Activated CD4-positive, alpha-beta T cell treated with anti-CD3 and anti-CD28 coated beads, Interleukin-2, Interleukin-4, amounts not matched to agents 100 ng/mL and 50 ng/mL, durations not matched to agents 16 hours and 8 hours (primary cell): ENCODE results near the gene CDH24.

ENCODE experiments used
- DNase-seq: peaks from one replicate; pipeline ENCODE4 v3.0.0-alpha.2; 2020; ENCODE audit warnings: low spot score

CDH24 gene

GRCh38 chr14:23091294-23092225 lies 34.2 kb upstream of the CDH24 start:
- no peak for DNase-seq

- DNase-seq: no peak
Measured at GRCh38 chr14:23090254-23090636, 32.9 kb upstream of the CDH24 start.

- DNase-seq: no peak
Measured at GRCh38 chr14:23089498-23090253, 32.4 kb upstream of the CDH24 start.

- no peak for DNase-seq
Measured at GRCh38 chr14:23086565-23086964, 29.2 kb upstream of the CDH24 start.

- peak; percentile 32 for DNase-seq
Measured at GRCh38 chr14:23085458-23085857, 28.1 kb upstream of the CDH24 start.

- no peak for DNase-seq
Measured at GRCh38 chr14:23080474-23080873, 23.2 kb upstream of the CDH24 start.

GRCh38 chr14:23079716-23080115 lies 22.4 kb upstream of the CDH24 start:
- no peak for DNase-seq

- no peak for DNase-seq
Measured at GRCh38 chr14:23078692-23079116, 21.4 kb upstream of the CDH24 start.

- DNase-seq: no peak
Measured at GRCh38 chr14:23077962-23078361, 20.6 kb upstream of the CDH24 start.

GRCh38 chr14:23076785-23077408 lies 19.6 kb upstream of the CDH24 start:
- DNase-seq: peak; percentile 33

GRCh38 chr14:23074906-23075305 lies 17.6 kb upstream of the CDH24 start:
- DNase-seq: no peak

- DNase-seq: no peak
Measured at GRCh38 chr14:23071921-23072539, 14.7 kb upstream of the CDH24 start.

- peak; percentile 88 for DNase-seq
Measured at GRCh38 chr14:23071244-23071920, 14.1 kb upstream of the CDH24 start.

- no peak for DNase-seq
Measured at GRCh38 chr14:23070262-23071129, 13.2 kb upstream of the CDH24 start.

GRCh38 chr14:23069413-23069806 lies 12.1 kb upstream of the CDH24 start:
- DNase-seq: no peak

GRCh38 chr14:23068789-23069412 lies 11.6 kb upstream of the CDH24 start:
- DNase-seq: peak; percentile 87

- DNase-seq: no peak
Measured at GRCh38 chr14:23067847-23068788, 10.8 kb upstream of the CDH24 start.

GRCh38 chr14:23066855-23067744 lies 9.8 kb upstream of the CDH24 start:
- DNase-seq: no peak
